Skin epidermis (tissue), 12 donors: ENCODE results near the gene FOXN4.

Source experiments
- H3K27ac ChIP-seq, 21 experiments: fragments of 200-600 bp; sonication (generic) in 11 of 21; one replicate each; pipeline ENCODE4 v1.5.0; 2020; ENCODE audit warnings: mild to moderate bottlenecking in 3 of 21, inconsistent platforms in 2 of 21, moderate library complexity in 2 of 21
- H3K4me3 ChIP-seq, 7 experiments: fragments of 200-600 bp; sonication (generic) in 2 of 7; one replicate each; pipeline ENCODE4 v1.5.0; 2020; ENCODE audit warnings: inconsistent platforms in 2 of 7, mild to moderate bottlenecking in 2 of 7, moderate library complexity in 1 of 7

FOXN4 gene

GRCh38 chr12:109264943-109265650 lies 44.0 kb downstream of the FOXN4 start:
- H3K27ac ChIP-seq, result no peak overlapping the region
- H3K4me3 ChIP-seq, result no peak overlapping the region

- Histone ChIP-seq H3K27ac (no peak overlapping the region), H3K4me3 (no peak overlapping the region)
Observed at GRCh38 chr12:109264095-109264942, 44.8 kb downstream of the FOXN4 start.

GRCh38 chr12:109263439-109263838 lies 45.6 kb downstream of the FOXN4 start:
- Histone ChIP-seq H3K27ac (no peak overlapping the region), H3K4me3 (no peak overlapping the region)

- Histone ChIP-seq H3K27ac (no peak overlapping the region), H3K4me3 (no peak overlapping the region)
Observed at GRCh38 chr12:109261939-109262338, 47.1 kb downstream of the FOXN4 start.

- H3K4me3 ChIP-seq, result no peak overlapping the region
Observed at GRCh38 chr12:109261087-109261486, 48.0 kb downstream of the FOXN4 start.

GRCh38 chr12:109259545-109259895 lies 49.6 kb downstream of the FOXN4 start:
- no peak overlapping the region for H3K4me3 ChIP-seq

More at GRCh38 chr12:109261087-109261486, 48.0 kb downstream of the FOXN4 start:
- no peak overlapping the region for H3K27ac ChIP-seq

GRCh38 chr12:109258607-109259544 lies 50.2 kb downstream of the FOXN4 start:
- no peak overlapping the region for H3K27ac ChIP-seq
- H3K4me3 ChIP-seq, result no peak overlapping the region

More at GRCh38 chr12:109259545-109259895, 49.6 kb downstream of the FOXN4 start:
- no peak overlapping the region for H3K27ac ChIP-seq

- Histone ChIP-seq H3K27ac (no peak overlapping the region), H3K4me3 (no peak overlapping the region)
Observed at GRCh38 chr12:109258201-109258600, 50.9 kb downstream of the FOXN4 start.

GRCh38 chr12:109256011-109256410 lies 53.1 kb downstream of the FOXN4 start:
- Histone ChIP-seq H3K4me3 (no peak overlapping the region), H3K27ac (no peak overlapping the region)

- Histone ChIP-seq H3K27ac (no peak overlapping the region), H3K4me3 (no peak overlapping the region)
Observed at GRCh38 chr12:109255377-109255776, 53.7 kb downstream of the FOXN4 start.

- no peak overlapping the region for H3K4me3 ChIP-seq
- no peak overlapping the region for H3K27ac ChIP-seq
Observed at GRCh38 chr12:109253913-109254544, 55.1 kb downstream of the FOXN4 start.

GRCh38 chr12:109252799-109253198 lies 56.3 kb downstream of the FOXN4 start:
- Histone ChIP-seq H3K4me3 (no peak overlapping the region), H3K27ac (no peak overlapping the region)

GRCh38 chr12:109250523-109250922 lies 58.6 kb downstream of the FOXN4 start:
- no peak overlapping the region for H3K27ac ChIP-seq
- H3K4me3 ChIP-seq, result no peak overlapping the region

GRCh38 chr12:109247831-109248654 lies 61.0 kb downstream of the FOXN4 start:
- H3K27ac ChIP-seq, result no peak overlapping the region

GRCh38 chr12:109246221-109246620 lies 62.9 kb downstream of the FOXN4 start:
- H3K4me3 ChIP-seq, result no peak overlapping the region
- H3K27ac ChIP-seq, result no peak overlapping the region

More at GRCh38 chr12:109247831-109248654, 61.0 kb downstream of the FOXN4 start:
- H3K4me3 ChIP-seq, result no peak overlapping the region

GRCh38 chr12:109244073-109244472 lies 65.0 kb downstream of the FOXN4 start:
- Histone ChIP-seq H3K27ac (no peak overlapping the region), H3K4me3 (no peak overlapping the region)

GRCh38 chr12:109241936-109242335 lies 67.1 kb downstream of the FOXN4 start:
- no peak overlapping the region for H3K4me3 ChIP-seq
- no peak overlapping the region for H3K27ac ChIP-seq

GRCh38 chr12:109240365-109240764 lies 68.7 kb downstream of the FOXN4 start:
- Histone ChIP-seq H3K27ac (no peak overlapping the region), H3K4me3 (no peak overlapping the region)

GRCh38 chr12:109239691-109240090 lies 69.4 kb downstream of the FOXN4 start:
- no peak overlapping the region for H3K27ac ChIP-seq
- no peak overlapping the region for H3K4me3 ChIP-seq
